ENCODE results near the gene MYOG. TPM values are rescaled to one million over a fixed set of nuclear protein-coding genes. Genes with fewer than 3 reads are reported as not detected.

The MYOG gene
- total and polyA plus RNA-seq, 2 of the 13 experiments (the other 11 are each of a cell fraction or from before 2014, with no cell fraction given): not detected

GRCh38 chr1:203117611-203118575 is 32.1 kb upstream of the MYOG start (continued):
- TF ChIP-seq ZNF318 (CRISPR knock-in tag; IDR thresholded peaks at IDR 0.05) (no peak), MYNN (CRISPR knock-in tag; IDR thresholded peaks at IDR 0.05; ENCODE audit: low read depth) (no peak), CCDC6 (CRISPR knock-in tag; IDR thresholded peaks at IDR 0.05) (no peak), PAXIP1 (CRISPR knock-in tag; conservative IDR thresholded peaks at IDR 0.05) (no peak), PRDM10 (CRISPR knock-in tag; IDR thresholded peaks at IDR 0.05; ENCODE audit: low read depth) (no peak), ZBTB7A (CRISPR knock-in tag; IDR thresholded peaks at IDR 0.05) (no peak), XRCC5 (optimal IDR thresholded peaks at IDR 0.05; ENCODE audit: low read length) (no peak), ZNF543 (CRISPR knock-in tag; IDR thresholded peaks at IDR 0.05) (no peak), ZNF354B (CRISPR knock-in tag; IDR thresholded peaks at IDR 0.05) (no peak), THRA (CRISPR knock-in tag; IDR thresholded peaks at IDR 0.05; ENCODE audit: borderline replicate concordance) (no peak)
